Pancreas (tissue), 10 donors: ENCODE results near the gene DIDO1. TPM values are rescaled to one million over a fixed set of nuclear protein-coding genes. Genes with fewer than 3 reads are reported as not detected.
A peak's percentile ranks its signal among the peaks of the same experiment; 100 is the strongest.

Experiments
- ATAC-seq, 4 donors: fragments of 200-7000 bp; cut with Tn5 transposase; one replicate each; pipeline versions ENCODE4 v1.8.0 to v1.9.1; 2020; ENCODE audit warnings: mild to moderate bottlenecking in 4 of 4, moderate library complexity in 4 of 4
- DNase-seq, 6 donors: peaks; one replicate each; pipeline ENCODE4 v3.0.0-alpha.2; 2020
- FAIRE-seq: peaks from 2 replicates; lab custom pipeline; 2012; peaks lifted over from hg19 to GRCh38; lab: Jason Lieb, UNC
- H3K27ac ChIP-seq, 4 donors: fragments of 200-600 bp; sonication (generic); 1 replicate in 3 of 4; 2 replicates in 1 of 4; pipeline versions ENCODE4 v1.5.0 to v1.8.0; 2020
- H3K27me3 ChIP-seq, 4 donors: fragments of 200-600 bp; one replicate each; pipeline ENCODE4 v1.8.0; 2021
- H3K36me3 ChIP-seq, 3 donors: fragments of 200-600 bp; sonication (generic) in 1 of 3; one replicate each; pipeline versions ENCODE4 v1.5.0 to v1.8.0; 2020 to 2021
- H3K4me1 ChIP-seq, 3 donors: fragments of 200-600 bp; one replicate each; pipeline ENCODE4 v1.8.0; 2021
- H3K4me3 ChIP-seq, 4 donors: fragments of 200-600 bp; sonication (generic) in 2 of 4; one replicate each; pipeline versions ENCODE4 v1.5.0 to v1.8.0; 2020 to 2021
- H3K9me3 ChIP-seq, 4 donors: fragments of 200-600 bp; one replicate each; pipeline ENCODE4 v1.8.0; 2021
- CTCF ChIP-seq, 4 donors: fragments of 200-600 bp; sonication (generic) in 3 of 4; IDR thresholded peaks; one replicate each; pipeline versions ENCODE4 v1.5.0 to v1.8.0; 2021; ENCODE audit warnings: antibody characterized with exemption in 4 of 4
- WGBS, 2 donors: extraction: QIAGEN DNeasy Blood & Tissue Kit; methylation state at CpG; one replicate each; pipeline ENCODE4 v1.1.7; 2013; 5-methylcytosine and 5-hydroxymethylcytosine counted together
- intact Hi-C, 3 donors: fragments of 100-400 bp; cut with DNase I; formaldehyde crosslinking; loops; one replicate each; pipeline versions ENCODE4 v1.11.1 to v1.14.2; 2022
- polyA plus RNA-seq, 2 donors: library from polyadenylated mRNA; stranded (reverse); fragments of 200-250 nt; gene quantifications; one replicate each; pipeline ENCODE4 v1.2.3, GENCODE V29; 2013
- total RNA-seq, 6 donors: library from RNA; stranded (reverse); fragmentation: NEBNext Ultra II Directional in 4 of 6; extraction: Animal tissue kit (Norgen Biotek cat#: 25700) in 4 of 6; gene quantifications; one replicate each; pipeline versions ENCODE4 v1.2.1 to v1.2.4, GENCODE V29; 2021 to 2023
- donor health status: healthy with polysubstance abuse.
- donor health status: DM: no; HTN: no; CAD: no; lungs with moderate emphysema.
- donor health status: DM: no; HTN: no; CAD: no.
- donor health status: control.
- donor health status: control.
- donor health status: Bipolar disorder and iron deficiency.
- donor health status: DM: yes; HTN: yes; CAD: no.
- donor health status: DM: no; HTN: no; CAD: no.
- donor health status: DM: no; HTN: no; CAD: no.
- donor health status: DM: yes; HTN: yes; CAD: no.

The DIDO1 gene
- total and polyA plus RNA-seq, 8 donors = 16.7 to 29.8 (median 18.5) TPM

- H3K4me3 ChIP-seq = no peak overlapping the region
- H3K4me1 ChIP-seq = no peaks in the 10 kb centered on the region
- intact Hi-C loops = no loop called here
- no peaks in the 10 kb centered on the region for H3K36me3 ChIP-seq
- 21 to 31% methylated on average over 14 of the region's 14 CpGs for WGBS, 2 donors
- TF ChIP-seq CTCF (IDR thresholded peaks at IDR 0.05) = no peak
- H3K9me3 ChIP-seq = no peaks in the 10 kb centered on the region
- peak in 3 of 6 donors; percentile 58 to 72 (median 61) for DNase-seq
- ATAC-seq = peak in 3 of 4 donors; percentile 41 to 55 (median 43)
- H3K27ac ChIP-seq = peak overlapping the region in 3 of 4 donors; percentile 28 to 63 (median 57)
- no peak for FAIRE-seq
- H3K27me3 ChIP-seq = no peaks in the 10 kb centered on the region
Observed at GRCh38 chr20:62832951-62833391, 93.3 kb downstream of the DIDO1 start.

- Histone ChIP-seq H3K4me1 (no peaks in the 10 kb centered on the region), H3K4me3 (no peak overlapping the region), H3K36me3 (no peaks in the 10 kb centered on the region), H3K27ac (peak overlapping the region in 3 of 4 donors; percentile 28 to 63 (median 57)), H3K9me3 (no peaks in the 10 kb centered on the region), H3K27me3 (no peaks in the 10 kb centered on the region)
- TF ChIP-seq CTCF (IDR thresholded peaks at IDR 0.05) = no peak
- peak; percentile 23 to 71 (median 46) for ATAC-seq
- WGBS, 2 donors = 38 to 40% methylated on average over 22 of the region's 22 CpGs
- FAIRE-seq = no peak
- intact Hi-C loops = no loop called here
- peak in 3 of 6 donors; percentile 42 to 58 (median 53) for DNase-seq
Observed at GRCh38 chr20:62832212-62832922, 93.9 kb downstream of the DIDO1 start.

- Histone ChIP-seq H3K27ac (peak overlapping the region in 3 of 4 donors; percentile 28 to 63 (median 57)), H3K27me3 (no peaks in the 10 kb centered on the region), H3K36me3 (no peaks in the 10 kb centered on the region), H3K9me3 (no peaks in the 10 kb centered on the region), H3K4me3 (no peak overlapping the region), H3K4me1 (no peaks in the 10 kb centered on the region)
- FAIRE-seq (no peak), ATAC-seq (peak in 2 of 4 donors; percentile 6 to 8), DNase-seq (no peak)
- 66 to 71% methylated on average over 10 of the region's 10 CpGs for WGBS, 2 donors
- intact Hi-C loops = no loop called here
- no peak for TF ChIP-seq CTCF (IDR thresholded peaks at IDR 0.05)
Observed at GRCh38 chr20:62831854-62832211, 94.5 kb downstream of the DIDO1 start.

- TF ChIP-seq CTCF (IDR thresholded peaks at IDR 0.05) = no peak
- FAIRE-seq (no peak), ATAC-seq (peak; percentile 64 to 87 (median 80)), DNase-seq (peak; percentile 36 to 90 (median 74))
- WGBS, 2 donors = 60 to 66% methylated on average over 10 of the region's 10 CpGs
- Histone ChIP-seq H3K27ac (peak overlapping the region; percentile 57 to 80 (median 66)), H3K36me3 (no peaks in the 10 kb centered on the region), H3K4me3 (no peak overlapping the region), H3K9me3 (no peaks in the 10 kb centered on the region), H3K27me3 (no peaks in the 10 kb centered on the region), H3K4me1 (no peaks in the 10 kb centered on the region)
- intact Hi-C loops = no loop called here
Observed at GRCh38 chr20:62831361-62831788, 94.9 kb downstream of the DIDO1 start.

- Histone ChIP-seq H3K4me3 (no peak overlapping the region), H3K4me1 (no peaks in the 10 kb centered on the region), H3K36me3 (no peaks in the 10 kb centered on the region), H3K27ac (peak overlapping the region; percentile 57 to 80 (median 66)), H3K9me3 (no peaks in the 10 kb centered on the region), H3K27me3 (no peaks in the 10 kb centered on the region)
- DNase-seq (peak in 3 of 6 donors; percentile 15 to 55 (median 20)), FAIRE-seq (no peak), ATAC-seq (no peak)
- no peak for TF ChIP-seq CTCF (IDR thresholded peaks at IDR 0.05)
- WGBS, 2 donors = 90 to 91% methylated on average over 21 to 22 of the region's 22 CpGs
- intact Hi-C loops = no loop called here
Observed at GRCh38 chr20:62830821-62831220, 95.5 kb downstream of the DIDO1 start.
